K562 (cell line): ENCODE results near the gene LMBR1L. TPM values are rescaled to one million over a fixed set of nuclear protein-coding genes. Genes with fewer than 3 reads are reported as not detected.

Experiments used
- HCFC1 ChIP-seq: IDR thresholded peaks from 2 replicates; pipeline ENCODE4 v1.6.1; 2012; ENCODE audit warnings: low read depth, low read length, improper control_type of control experiment
- KAT7 ChIP-seq: sonication (generic); formaldehyde crosslinking; IDR thresholded peaks from 2 replicates; pipeline ENCODE4 v1.8.0; 2022; ENCODE audit warnings: missing genetic modification reagents, mild to moderate bottlenecking, borderline replicate concordance
- MTA1 ChIP-seq: fragments of 450-650 bp; IDR thresholded peaks from 2 replicates; pipeline ENCODE4 v1.6.1; 2017; ENCODE audit warnings: borderline replicate concordance
- RAD51 ChIP-seq: fragments of 450-650 bp; IDR thresholded peaks from 2 replicates; pipeline ENCODE4 v1.7.1; 2016; ENCODE audit warnings: low read depth, mild to moderate bottlenecking, borderline replicate concordance
- TBP ChIP-seq: optimal IDR thresholded peaks from 2 replicates; pipeline ENCODE3; 2011; ENCODE audit warnings: low read depth, low read length, improper control_type of control experiment
- ZC3H4 ChIP-seq: sonication (generic); formaldehyde crosslinking; IDR thresholded peaks from 2 replicates; pipeline ENCODE4 v1.9.0; 2021; ENCODE audit warnings: missing genetic modification reagents, borderline replicate concordance
- ZNF121 ChIP-seq: sonication (generic); formaldehyde crosslinking; conservative IDR thresholded peaks from 2 replicates; pipeline ENCODE4 v1.8.0; 2022; ENCODE audit warnings: missing genetic modification reagents
- ZNF41 ChIP-seq: fragments of 250-450 bp; sonication (Bioruptor Pico); conservative IDR thresholded peaks from 2 replicates; pipeline ENCODE4 v1.4.0; 2020; ENCODE audit warnings: mild to moderate bottlenecking
- ZNF695 ChIP-seq: fragments of 450-650 bp; formaldehyde crosslinking; IDR thresholded peaks from 2 replicates; pipeline ENCODE4 v1.4.0; 2020; ENCODE audit warnings: mild to moderate bottlenecking, moderate library complexity
- ZNF707 ChIP-seq: fragments of 250-450 bp; sonication (Bioruptor Pico); conservative IDR thresholded peaks from 2 replicates; pipeline ENCODE4 v1.8.0; 2022; ENCODE audit warnings: inconsistent platforms, mild to moderate bottlenecking, moderate library complexity
- ZNF780A ChIP-seq: fragments of 250-450 bp; sonication (Bioruptor Pico); IDR thresholded peaks from 2 replicates; pipeline ENCODE4 v1.5.0; 2021; ENCODE audit warnings: mild to moderate bottlenecking
- polyA plus RNA-seq, 8 experiments: library from polyadenylated mRNA; depleted of rRNA in 4 of 8; stranded (reverse) in 5 of 8; unstranded in 3 of 8; fragments of >200 nt; fragmentation: Nextera tagmentation in 2 of 8; fragmentation: Illumina TruSeq in 1 of 8; extraction: Ambion mirVana in 2 of 8; extraction: Trizol in 1 of 8; gene quantifications; 2 replicates each; pipeline versions ENCODE4 v1.2.1 to v1.2.3, GENCODE V29; 2011 to 2014; ENCODE audit warnings: inconsistent platforms in 1 of 8, missing spikeins in 1 of 8
- total RNA-seq, 7 experiments: library from RNA; depleted of rRNA in 6 of 7; stranded (reverse); fragments of >200 nt in 6 of 7; fragmentation: Illumina TruSeq in 2 of 7; extraction: Trizol in 2 of 7; gene quantifications; 2 replicates each; pipeline versions ENCODE4 v1.2.1 to v1.2.3, GENCODE V29; 2011 to 2021; ENCODE audit warnings: low replicate concordance in 1 of 7
- TF ChIP-seq, protein P1 (sequence below): fragments of 450-650 bp; IDR thresholded peaks from 2 replicates; pipeline ENCODE4 v1.6.1; 2014; ENCODE audit warnings: low read depth, mild to moderate bottlenecking, moderate library complexity, borderline replicate concordance
- TF ChIP-seq, protein P2 (sequence below): fragments of 450-650 bp; IDR thresholded peaks from 2 replicates; pipeline ENCODE4 v1.6.1; 2016; ENCODE audit warnings: low read depth, mild to moderate bottlenecking, moderate library complexity
- TF ChIP-seq, protein P3 (sequence below): fragments of 250-450 bp; sonication (Bioruptor Pico); IDR thresholded peaks from 2 replicates; pipeline ENCODE4 v1.4.0; 2020; ENCODE audit warnings: borderline replicate concordance
- TF ChIP-seq, protein P4 (sequence below): fragments of 200-800 bp; sonication (Bioruptor generic); IDR thresholded peaks from 2 replicates; pipeline ENCODE4 v1.6.1; 2017; ENCODE audit warnings: missing genetic modification characterization, missing compliant biosample characterization
- TF ChIP-seq, protein P5 (sequence below): sonication (generic); formaldehyde crosslinking; IDR thresholded peaks from 2 replicates; pipeline ENCODE4 v1.5.0; 2020; ENCODE audit warnings: missing genetic modification reagents
- TF ChIP-seq, protein P6 (sequence below): fragments of 250-450 bp; sonication (Bioruptor Pico); IDR thresholded peaks from 2 replicates; pipeline ENCODE4 v1.6.1; 2021; ENCODE audit warnings: mild to moderate bottlenecking
- TF ChIP-seq, protein P7 (sequence below): sonication (generic); formaldehyde crosslinking; IDR thresholded peaks from 2 replicates; pipeline ENCODE4 v1.8.1; 2022; ENCODE audit warnings: missing genetic modification reagents

Gene LMBR1L
- total and polyA plus RNA-seq, 9 of the 15 experiments (the other 6 are each of a cell fraction or from before 2014, with no cell fraction given): 2.5 to 57.0 (median 31.1) TPM

DNA sequence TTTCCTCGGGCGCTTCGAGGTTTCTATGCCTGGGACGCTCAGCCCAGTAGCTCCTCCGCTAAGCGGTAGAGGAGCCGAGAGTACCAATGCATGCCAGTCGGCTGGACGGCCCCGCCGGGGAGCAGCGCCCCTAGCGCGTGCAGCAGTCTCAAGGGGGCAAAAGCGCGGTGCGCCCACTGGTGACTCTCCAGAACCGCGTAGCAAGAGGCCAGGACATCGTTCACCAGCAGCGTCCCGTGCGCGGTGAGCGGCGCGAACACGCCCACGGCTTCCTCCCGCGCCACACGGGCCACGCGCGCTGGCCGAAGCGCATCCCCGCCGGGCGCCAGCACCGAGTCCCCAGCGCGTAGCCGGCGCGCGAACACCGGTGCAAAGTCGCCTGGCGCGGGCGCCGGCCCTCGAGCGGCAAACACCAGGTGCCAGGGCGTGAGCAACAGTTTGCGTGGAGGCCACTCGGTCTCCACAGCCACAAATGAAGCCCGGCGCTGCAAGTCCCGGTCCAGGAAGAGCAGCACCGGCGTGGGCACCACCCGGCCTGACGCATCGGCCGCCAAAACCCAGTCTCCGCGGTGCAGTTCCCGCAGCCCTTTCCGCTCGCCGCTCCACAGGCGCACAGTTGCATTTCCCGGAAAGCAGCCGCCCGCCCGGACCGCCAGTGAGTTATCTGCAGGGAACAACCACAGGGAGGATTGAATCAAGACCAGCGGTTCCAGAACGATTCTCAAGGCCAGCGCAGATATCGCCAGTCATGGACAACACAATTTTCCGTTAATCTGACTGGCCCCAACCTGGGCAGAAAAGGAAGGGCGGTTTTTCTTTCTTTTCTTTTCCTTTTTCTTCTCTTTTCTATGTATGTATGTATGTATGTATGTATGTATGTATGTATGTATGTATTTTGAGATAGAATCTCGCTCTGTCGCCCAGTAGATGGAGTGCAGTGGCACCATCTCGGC, 20.6 kb downstream of the LMBR1L start (continued):
- TF ChIP-seq KAT7 (CRISPR knock-in tag) (peak; percentile 82; the same call in 1 of the 2 replicates), MTA1 (peak; percentile 43; the same call in 1 of the 2 replicates), ZC3H4 (CRISPR knock-in tag) (no peak), ZNF707 (CRISPR knock-in tag) (no peak), ZNF695 (CRISPR knock-in tag) (no peak), RAD51 (no peak), TBP (no peak), ZNF41 (CRISPR knock-in tag) (no peak), ZNF121 (CRISPR knock-in tag) (no peak), HCFC1 (peak; percentile 30; the same call in 1 of the 2 replicates), ZNF780A (CRISPR knock-in tag) (no peak)
- TF ChIP-seq, protein P1, sequence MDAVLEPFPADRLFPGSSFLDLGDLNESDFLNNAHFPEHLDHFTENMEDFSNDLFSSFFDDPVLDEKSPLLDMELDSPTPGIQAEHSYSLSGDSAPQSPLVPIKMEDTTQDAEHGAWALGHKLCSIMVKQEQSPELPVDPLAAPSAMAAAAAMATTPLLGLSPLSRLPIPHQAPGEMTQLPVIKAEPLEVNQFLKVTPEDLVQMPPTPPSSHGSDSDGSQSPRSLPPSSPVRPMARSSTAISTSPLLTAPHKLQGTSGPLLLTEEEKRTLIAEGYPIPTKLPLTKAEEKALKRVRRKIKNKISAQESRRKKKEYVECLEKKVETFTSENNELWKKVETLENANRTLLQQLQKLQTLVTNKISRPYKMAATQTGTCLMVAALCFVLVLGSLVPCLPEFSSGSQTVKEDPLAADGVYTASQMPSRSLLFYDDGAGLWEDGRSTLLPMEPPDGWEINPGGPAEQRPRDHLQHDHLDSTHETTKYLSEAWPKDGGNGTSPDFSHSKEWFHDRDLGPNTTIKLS: no peak
- TF ChIP-seq, protein P2, sequence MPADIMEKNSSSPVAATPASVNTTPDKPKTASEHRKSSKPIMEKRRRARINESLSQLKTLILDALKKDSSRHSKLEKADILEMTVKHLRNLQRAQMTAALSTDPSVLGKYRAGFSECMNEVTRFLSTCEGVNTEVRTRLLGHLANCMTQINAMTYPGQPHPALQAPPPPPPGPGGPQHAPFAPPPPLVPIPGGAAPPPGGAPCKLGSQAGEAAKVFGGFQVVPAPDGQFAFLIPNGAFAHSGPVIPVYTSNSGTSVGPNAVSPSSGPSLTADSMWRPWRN: peak; percentile 65; the same call in 1 of the 2 replicates
- TF ChIP-seq, protein P3, sequence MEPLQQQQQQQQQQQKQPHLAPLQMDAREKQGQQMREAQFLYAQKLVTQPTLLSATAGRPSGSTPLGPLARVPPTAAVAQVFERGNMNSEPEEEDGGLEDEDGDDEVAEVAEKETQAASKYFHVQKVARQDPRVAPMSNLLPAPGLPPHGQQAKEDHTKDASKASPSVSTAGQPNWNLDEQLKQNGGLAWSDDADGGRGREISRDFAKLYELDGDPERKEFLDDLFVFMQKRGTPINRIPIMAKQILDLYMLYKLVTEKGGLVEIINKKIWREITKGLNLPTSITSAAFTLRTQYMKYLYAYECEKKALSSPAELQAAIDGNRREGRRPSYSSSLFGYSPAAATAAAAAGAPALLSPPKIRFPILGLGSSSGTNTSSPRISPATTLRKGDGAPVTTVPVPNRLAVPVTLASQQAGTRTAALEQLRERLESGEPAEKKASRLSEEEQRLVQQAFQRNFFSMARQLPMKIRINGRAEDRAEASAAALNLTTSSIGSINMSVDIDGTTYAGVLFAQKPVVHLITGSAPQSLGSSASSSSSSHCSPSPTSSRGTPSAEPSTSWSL (CRISPR knock-in tag): no peak
- TF ChIP-seq, protein P4, sequence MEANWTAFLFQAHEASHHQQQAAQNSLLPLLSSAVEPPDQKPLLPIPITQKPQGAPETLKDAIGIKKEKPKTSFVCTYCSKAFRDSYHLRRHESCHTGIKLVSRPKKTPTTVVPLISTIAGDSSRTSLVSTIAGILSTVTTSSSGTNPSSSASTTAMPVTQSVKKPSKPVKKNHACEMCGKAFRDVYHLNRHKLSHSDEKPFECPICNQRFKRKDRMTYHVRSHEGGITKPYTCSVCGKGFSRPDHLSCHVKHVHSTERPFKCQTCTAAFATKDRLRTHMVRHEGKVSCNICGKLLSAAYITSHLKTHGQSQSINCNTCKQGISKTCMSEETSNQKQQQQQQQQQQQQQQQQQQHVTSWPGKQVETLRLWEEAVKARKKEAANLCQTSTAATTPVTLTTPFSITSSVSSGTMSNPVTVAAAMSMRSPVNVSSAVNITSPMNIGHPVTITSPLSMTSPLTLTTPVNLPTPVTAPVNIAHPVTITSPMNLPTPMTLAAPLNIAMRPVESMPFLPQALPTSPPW (CRISPR knock-in tag): peak; percentile 35; the same call in 1 of the 2 replicates
- TF ChIP-seq, protein P5, sequence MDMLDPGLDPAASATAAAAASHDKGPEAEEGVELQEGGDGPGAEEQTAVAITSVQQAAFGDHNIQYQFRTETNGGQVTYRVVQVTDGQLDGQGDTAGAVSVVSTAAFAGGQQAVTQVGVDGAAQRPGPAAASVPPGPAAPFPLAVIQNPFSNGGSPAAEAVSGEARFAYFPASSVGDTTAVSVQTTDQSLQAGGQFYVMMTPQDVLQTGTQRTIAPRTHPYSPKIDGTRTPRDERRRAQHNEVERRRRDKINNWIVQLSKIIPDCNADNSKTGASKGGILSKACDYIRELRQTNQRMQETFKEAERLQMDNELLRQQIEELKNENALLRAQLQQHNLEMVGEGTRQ (CRISPR knock-in tag): no peak
- TF ChIP-seq, protein P6, sequence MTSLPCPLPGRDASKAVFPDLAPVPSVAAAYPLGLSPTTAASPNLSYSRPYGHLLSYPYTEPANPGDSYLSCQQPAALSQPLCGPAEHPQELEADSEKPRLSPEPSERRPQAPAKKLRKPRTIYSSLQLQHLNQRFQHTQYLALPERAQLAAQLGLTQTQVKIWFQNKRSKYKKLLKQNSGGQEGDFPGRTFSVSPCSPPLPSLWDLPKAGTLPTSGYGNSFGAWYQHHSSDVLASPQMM: no peak
- TF ChIP-seq, protein P7, sequence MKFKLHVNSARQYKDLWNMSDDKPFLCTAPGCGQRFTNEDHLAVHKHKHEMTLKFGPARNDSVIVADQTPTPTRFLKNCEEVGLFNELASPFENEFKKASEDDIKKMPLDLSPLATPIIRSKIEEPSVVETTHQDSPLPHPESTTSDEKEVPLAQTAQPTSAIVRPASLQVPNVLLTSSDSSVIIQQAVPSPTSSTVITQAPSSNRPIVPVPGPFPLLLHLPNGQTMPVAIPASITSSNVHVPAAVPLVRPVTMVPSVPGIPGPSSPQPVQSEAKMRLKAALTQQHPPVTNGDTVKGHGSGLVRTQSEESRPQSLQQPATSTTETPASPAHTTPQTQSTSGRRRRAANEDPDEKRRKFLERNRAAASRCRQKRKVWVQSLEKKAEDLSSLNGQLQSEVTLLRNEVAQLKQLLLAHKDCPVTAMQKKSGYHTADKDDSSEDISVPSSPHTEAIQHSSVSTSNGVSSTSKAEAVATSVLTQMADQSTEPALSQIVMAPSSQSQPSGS (CRISPR knock-in tag): no peak
